Fibroblast of mammary gland (primary cell): ENCODE results near the gene ST8SIA6.
"Not testable (repeated sequence)": the region's sequence is repeated elsewhere in the genome, so short reads cannot be mapped to it uniquely, and the experiment has no call there.

Source experiments
- DNase-seq: peaks from one replicate; pipeline ENCODE4 v3.0.0-alpha.2; 2010; ENCODE audit warnings: low read depth
- H3K4me3 ChIP-seq: 2 replicates; pipeline ENCODE4 v1.5.1; 2011; ENCODE audit warnings: low read depth, mild to moderate bottlenecking, low read length, moderate library complexity; ENCODE audit not compliant: control insufficient read depth
- CTCF ChIP-seq: conservative IDR thresholded peaks from 2 replicates; pipeline ENCODE4 v1.5.1; 2011; ENCODE audit warnings: low read depth, low read length, inconsistent platforms; ENCODE audit not compliant: control insufficient read depth, insufficient read depth

The ST8SIA6 gene

GRCh38 chr10:17410907-17411306 is 43.5 kb downstream of the ST8SIA6 start:
- DNase-seq: no peak
- TF ChIP-seq CTCF: no peak
- H3K4me3 ChIP-seq: no peak overlapping the region

- peak; percentile 59 for TF ChIP-seq CTCF
- DNase-seq: peak; percentile 30
These were observed 45.1 kb downstream of the ST8SIA6 start for GRCh38 chr10:17409170-17409733.

GRCh38 chr10:17407047-17407446 is 47.3 kb downstream of the ST8SIA6 start:
- no peak for TF ChIP-seq CTCF
- H3K4me3 ChIP-seq: no peak overlapping the region
- no peak for DNase-seq

More at GRCh38 chr10:17409170-17409733, 45.1 kb downstream of the ST8SIA6 start:
- no peak overlapping the region for H3K4me3 ChIP-seq

- DNase-seq: no peak
- no peak overlapping the region for H3K4me3 ChIP-seq
- no peak for TF ChIP-seq CTCF
These were observed 48.2 kb downstream of the ST8SIA6 start for GRCh38 chr10:17406036-17406834.

- no peak for DNase-seq
- TF ChIP-seq CTCF: no peak
- H3K4me3 ChIP-seq: no peak overlapping the region
These were observed 51.2 kb downstream of the ST8SIA6 start for GRCh38 chr10:17403161-17403560.

- not testable (repeated sequence) for H3K4me3 ChIP-seq, DNase-seq
These were observed 52.4 kb downstream of the ST8SIA6 start for GRCh38 chr10:17402040-17402439.

- no peak for TF ChIP-seq CTCF
- H3K4me3 ChIP-seq: no peak overlapping the region
- no peak for DNase-seq
These were observed 58.4 kb downstream of the ST8SIA6 start for GRCh38 chr10:17396004-17396403.
